Mesenchymal stem cell (in vitro differentiated cells and primary cell): ENCODE data around the gene PAX2.
"Not testable (repeated sequence)": the region's sequence is repeated elsewhere in the genome, so short reads cannot be mapped to it uniquely, and the experiment has no call there.

Source experiments
- DNase-seq: peaks from one replicate; pipeline ENCODE4 v3.0.0-alpha.2; 2013
- H2AFZ ChIP-seq: one replicate; pipeline ENCODE4 v1.6.1; 2013; ENCODE audit warnings: low read depth, mild to moderate bottlenecking, control low read depth, inconsistent platforms, low read length, moderate library complexity
- H2AK5ac ChIP-seq: 2 replicates; pipeline ENCODE4 v1.6.1; 2013; ENCODE audit warnings: low read length, moderate library complexity, mild to moderate bottlenecking, inconsistent platforms; ENCODE audit not compliant: severe bottlenecking
- H2BK120ac ChIP-seq: one replicate; pipeline ENCODE4 v1.6.1; 2013; ENCODE audit warnings: low read depth, mild to moderate bottlenecking, inconsistent platforms, low read length, moderate library complexity
- H2BK12ac ChIP-seq, 2 experiments: one replicate each; pipeline ENCODE4 v1.6.1; 2013; ENCODE audit warnings: inconsistent platforms in 2 of 2, low read length in 2 of 2, mild to moderate bottlenecking in 2 of 2, moderate library complexity in 2 of 2, control low read depth in 1 of 2
- H2BK15ac ChIP-seq: one replicate; pipeline ENCODE4 v1.6.1; 2013; ENCODE audit warnings: mild to moderate bottlenecking, low read depth, inconsistent platforms; ENCODE audit not compliant: poor library complexity, severe bottlenecking
- H2BK5ac ChIP-seq: 2 replicates; pipeline ENCODE4 v1.6.1; 2013; ENCODE audit warnings: low read depth, mild to moderate bottlenecking, low read length, control low read depth, inconsistent platforms; ENCODE audit not compliant: poor library complexity, severe bottlenecking
- H3K14ac ChIP-seq, 2 experiments: one replicate each; pipeline ENCODE4 v1.6.1; 2013; ENCODE audit warnings: inconsistent platforms in 2 of 2, low read length in 2 of 2, control low read depth in 1 of 2, mild to moderate bottlenecking in 1 of 2, moderate library complexity in 1 of 2
- H3K18ac ChIP-seq, 2 experiments: one replicate each; pipeline ENCODE4 v1.6.1; 2013; ENCODE audit warnings: inconsistent platforms in 2 of 2, low read length in 2 of 2, control low read depth in 1 of 2, low read depth in 1 of 2, mild to moderate bottlenecking in 1 of 2
- H3K23ac ChIP-seq, 2 experiments: one replicate each; pipeline ENCODE4 v1.6.1; 2013; ENCODE audit warnings: inconsistent platforms in 2 of 2, low read length in 2 of 2, mild to moderate bottlenecking in 2 of 2, moderate library complexity in 2 of 2, control low read depth in 1 of 2
- H3K27ac ChIP-seq: 2 replicates; pipeline ENCODE4 v1.5.1; 2013; ENCODE audit warnings: mild to moderate bottlenecking, moderate library complexity, low read length, control low read depth, inconsistent platforms; ENCODE audit not compliant: poor library complexity, severe bottlenecking
- H3K27me3 ChIP-seq, 2 experiments: 2 replicates each; pipeline versions ENCODE4 v1.6.1 to v1.7.0; 2013; ENCODE audit warnings: low read length in 2 of 2, mild to moderate bottlenecking in 2 of 2, moderate library complexity in 2 of 2, control low read depth in 1 of 2, inconsistent platforms in 1 of 2; ENCODE audit not compliant: control insufficient read depth in 1 of 2, insufficient read depth in 1 of 2
- H3K36me3 ChIP-seq, 2 experiments: 2 replicates each; pipeline versions ENCODE4 v1.6.1 to v1.7.0; 2013; ENCODE audit warnings: low read length in 2 of 2, control low read depth in 1 of 2, inconsistent platforms in 1 of 2, low read depth in 1 of 2, mild to moderate bottlenecking in 1 of 2; ENCODE audit not compliant: insufficient read depth in 2 of 2, control insufficient read depth in 1 of 2
- H3K4ac ChIP-seq, 2 experiments: one replicate each; pipeline ENCODE4 v1.6.1; 2013; ENCODE audit warnings: inconsistent platforms in 2 of 2, low read length in 2 of 2, mild to moderate bottlenecking in 2 of 2, moderate library complexity in 2 of 2, control low read depth in 1 of 2, low read depth in 1 of 2
- H3K4me1 ChIP-seq: 2 replicates; pipeline ENCODE4 v1.6.1; 2013; ENCODE audit warnings: low read depth, low read length, control low read depth; ENCODE audit not compliant: control insufficient read depth, insufficient read depth
- H3K4me2 ChIP-seq: 2 replicates; pipeline ENCODE4 v1.6.1; 2013; ENCODE audit warnings: low read length, mild to moderate bottlenecking, inconsistent platforms; ENCODE audit not compliant: poor library complexity, severe bottlenecking
- H3K4me3 ChIP-seq, 2 experiments: 2 replicates each; pipeline versions ENCODE4 v1.5.1 to v1.7.0; 2013; ENCODE audit warnings: low read length in 2 of 2, mild to moderate bottlenecking in 2 of 2, control low read depth in 1 of 2, low read depth in 1 of 2; ENCODE audit not compliant: insufficient read depth in 1 of 2
- H3K79me1 ChIP-seq: replicated peaks from 2 replicates; pipeline ENCODE4 v1.6.1; 2013; ENCODE audit warnings: mild to moderate bottlenecking, control low read depth, low read length, inconsistent platforms; ENCODE audit not compliant: poor library complexity, severe bottlenecking
- H3K9ac ChIP-seq: 2 replicates; pipeline ENCODE4 v1.7.0; 2013; ENCODE audit warnings: mild to moderate bottlenecking, low read length, moderate library complexity
- H3K9me3 ChIP-seq: 2 replicates; pipeline ENCODE4 v1.7.0; 2013; ENCODE audit warnings: mild to moderate bottlenecking, low read length; ENCODE audit not compliant: control insufficient read depth
- H4K8ac ChIP-seq: one replicate; pipeline ENCODE4 v1.6.1; 2013; ENCODE audit warnings: inconsistent platforms, mild to moderate bottlenecking, low read length, moderate library complexity
- H4K91ac ChIP-seq: one replicate; pipeline ENCODE4 v1.6.1; 2013; ENCODE audit warnings: mild to moderate bottlenecking, low read length, inconsistent platforms
- WGBS: methylation state at CpG from one replicate; pipeline ENCODE4 v1.1.7; 2013; ENCODE audit warnings: mixed read lengths; 5-methylcytosine and 5-hydroxymethylcytosine counted together

Gene PAX2

DNA sequence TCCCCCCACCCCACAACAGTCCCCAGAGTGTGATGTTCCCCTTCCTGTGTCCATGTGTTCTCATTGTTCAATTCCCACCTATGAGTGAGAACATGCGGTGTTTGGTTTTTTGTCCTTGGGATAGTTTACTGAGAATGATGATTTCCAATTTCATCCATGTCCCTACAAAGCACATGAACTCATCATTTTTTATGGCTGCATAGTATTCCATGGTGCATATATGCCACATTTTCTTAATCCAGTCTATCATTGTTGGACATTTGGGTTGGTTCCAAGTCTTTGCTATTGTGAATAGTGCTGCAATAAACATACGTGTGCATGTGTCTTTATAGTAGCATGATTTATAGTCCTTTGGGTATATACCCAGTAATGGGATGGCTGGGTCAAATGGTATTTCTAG is 43.7 kb upstream of the PAX2 start:
- not testable (repeated sequence) for H3K27ac ChIP-seq

DNA sequence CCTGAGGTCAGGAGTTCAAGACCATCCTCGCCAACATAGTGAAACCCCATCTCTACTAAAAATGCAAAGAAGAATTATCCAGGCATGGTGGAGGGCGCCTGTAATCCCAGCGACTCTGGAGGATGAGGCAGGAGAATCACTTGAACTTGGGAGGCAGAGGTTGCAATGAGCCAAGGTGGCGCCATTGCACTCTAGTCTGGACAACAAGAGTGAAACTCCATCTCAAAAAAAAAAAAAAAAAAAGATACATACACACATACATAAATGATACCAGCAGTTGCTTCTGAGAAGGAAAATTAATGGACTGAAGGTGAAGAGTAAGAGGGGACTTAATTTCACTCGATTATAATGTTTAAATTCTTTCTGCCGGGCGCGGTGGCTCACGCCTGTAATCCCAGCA is 40.2 kb upstream of the PAX2 start:
- H3K23ac ChIP-seq, result no peak overlapping the region
- no peak overlapping the region for H4K91ac ChIP-seq
- no peak overlapping the region for H3K18ac ChIP-seq
- H2AFZ ChIP-seq, result no peak overlapping the region
- H3K27ac ChIP-seq, result no peak overlapping the region
- no peak overlapping the region for H2BK5ac ChIP-seq
- 79% methylated on average over 8 of the region's 9 CpGs for WGBS
- H3K36me3 ChIP-seq, result no peaks in the 10 kb centered on the region
- no peak overlapping the region for H3K9ac ChIP-seq
- H2BK15ac ChIP-seq, result no peak overlapping the region
- H3K14ac ChIP-seq, result no peak overlapping the region
- no peaks in the 10 kb centered on the region for H3K79me1 ChIP-seq
- peaks cover 2% of the 10 kb centered on the region for H3K4me1 ChIP-seq
- H3K4ac ChIP-seq, result no peak overlapping the region
- H2BK120ac ChIP-seq, result no peak overlapping the region
- peaks cover 46 to 55% of the 10 kb centered on the region in 2 experiments for H3K27me3 ChIP-seq
- no peak overlapping the region for H3K4me3 ChIP-seq
- no peak overlapping the region for H3K4me2 ChIP-seq
- no peak for DNase-seq
- H2BK12ac ChIP-seq, result no peak overlapping the region
- no peak overlapping the region for H2AK5ac ChIP-seq
- H4K8ac ChIP-seq, result no peak overlapping the region
- H3K9me3 ChIP-seq, result no peaks in the 10 kb centered on the region

More for the DNA sequence above, 43.7 kb upstream of the PAX2 start:
- WGBS, result no CpG with 5 or more reads among the region's 2 CpGs
- H3K4me3 ChIP-seq, H2AFZ ChIP-seq, H3K14ac ChIP-seq, H3K9me3 ChIP-seq, H2BK15ac ChIP-seq, H3K23ac ChIP-seq, H3K9ac ChIP-seq, H3K18ac ChIP-seq, DNase-seq, H3K4me1 ChIP-seq, H4K8ac ChIP-seq, H2BK12ac ChIP-seq, H2BK5ac ChIP-seq, H3K36me3 ChIP-seq, H4K91ac ChIP-seq, H3K79me1 ChIP-seq, H3K4ac ChIP-seq, H2AK5ac ChIP-seq, H3K4me2 ChIP-seq, H2BK120ac ChIP-seq: not testable (repeated sequence)
- peaks cover 44 to 46% of the 10 kb centered on the region in 2 experiments for H3K27me3 ChIP-seq

DNA sequence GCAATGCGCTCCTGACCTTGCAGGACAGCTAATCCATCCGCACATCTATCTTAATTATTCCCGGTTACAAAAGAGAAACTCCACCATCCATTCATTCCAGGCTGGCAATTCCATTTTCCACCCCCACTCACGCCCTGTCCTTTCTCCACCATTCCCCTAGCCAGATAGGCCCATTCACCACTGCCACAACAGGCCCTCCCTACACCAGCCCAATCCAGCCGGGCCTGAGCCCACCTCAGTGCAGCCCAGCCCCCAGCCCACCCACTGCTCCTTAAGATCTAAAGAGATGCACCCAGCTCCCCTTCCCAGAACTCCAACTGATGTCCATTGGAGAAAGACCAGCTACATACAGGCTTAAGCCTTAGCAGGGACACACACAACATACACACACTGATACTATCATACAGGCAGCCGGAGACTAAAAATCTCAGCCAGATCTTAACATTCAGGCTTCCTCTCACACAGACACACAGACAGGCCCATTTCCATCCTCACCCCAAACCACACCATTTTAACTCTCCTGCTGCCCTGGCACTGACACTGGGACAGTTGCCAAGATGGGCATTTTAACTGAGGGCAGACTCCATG is 38.0 kb upstream of the PAX2 start:
- Histone ChIP-seq H3K9ac (no peak overlapping the region), H2BK15ac (no peak overlapping the region), H2BK5ac (no peak overlapping the region), H3K23ac (no peak overlapping the region), H3K4me3 (no peak overlapping the region), H3K4me1 (peaks cover 5% of the 10 kb centered on the region), H3K27me3 (peaks cover 58 to 66% of the 10 kb centered on the region in 2 experiments), H2AFZ (no peak overlapping the region), H3K9me3 (no peaks in the 10 kb centered on the region), H3K4me2 (no peak overlapping the region), H4K91ac (no peak overlapping the region), H2BK120ac (no peak overlapping the region), H3K27ac (no peak overlapping the region), H3K79me1 (no peaks in the 10 kb centered on the region), H3K14ac (no peak overlapping the region), H2BK12ac (no peak overlapping the region), H2AK5ac (no peak overlapping the region), H3K18ac (no peak overlapping the region), H3K4ac (no peak overlapping the region), H4K8ac (no peak overlapping the region), H3K36me3 (no peaks in the 10 kb centered on the region)
- no peak for DNase-seq
- 82% methylated on average over 6 of the region's 6 CpGs for WGBS

DNA sequence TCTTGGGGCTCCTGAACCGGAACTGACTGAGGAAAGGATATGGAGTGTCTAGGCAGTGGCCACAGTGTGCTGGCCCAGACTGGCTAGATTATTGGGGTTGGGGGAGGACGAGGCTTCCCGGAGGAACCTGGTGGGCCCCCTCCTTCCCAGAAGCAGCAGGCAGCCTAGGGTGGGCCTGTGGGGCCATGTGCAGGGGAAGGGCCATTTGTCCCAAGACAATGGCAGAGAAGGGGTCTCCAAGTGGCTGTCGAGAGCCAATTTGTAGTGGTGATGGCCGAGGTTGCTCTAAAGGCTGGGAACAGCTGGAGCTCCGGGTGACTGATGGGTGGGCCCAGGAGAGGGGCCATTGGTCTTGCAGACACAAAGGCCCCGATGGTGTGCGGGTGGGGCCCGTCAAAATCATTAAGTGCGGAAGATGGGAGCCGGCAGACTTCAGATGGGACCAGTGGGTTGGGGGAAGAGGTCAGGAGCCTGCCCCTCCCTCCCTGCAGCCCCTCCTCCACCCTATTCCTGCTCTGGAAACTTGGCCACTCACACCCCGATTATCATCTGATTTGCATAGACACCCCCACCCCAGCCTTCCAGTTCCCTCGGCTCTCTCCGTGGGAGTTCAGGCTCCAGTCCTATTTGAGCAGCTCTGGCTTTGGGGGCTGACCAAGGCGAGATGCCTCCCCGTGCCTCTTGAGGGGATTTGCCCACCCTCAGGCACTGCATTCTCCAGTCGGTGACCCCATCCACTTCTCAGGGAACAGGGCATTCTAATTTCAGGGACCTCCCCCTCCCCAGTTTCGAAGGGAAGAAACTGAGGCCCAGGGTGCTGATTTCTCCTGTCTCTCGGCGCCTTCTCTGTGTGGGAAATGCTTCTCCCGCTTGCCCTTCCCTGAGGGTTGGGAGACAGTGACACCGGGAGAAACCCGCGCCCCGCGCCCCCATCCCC is 36.0 kb upstream of the PAX2 start:
- Histone ChIP-seq H3K79me1 (no peaks in the 10 kb centered on the region), H2BK120ac (no peak overlapping the region), H3K18ac (no peak overlapping the region), H4K8ac (no peak overlapping the region), H2BK12ac (no peak overlapping the region), H3K4me1 (peaks cover 7% of the 10 kb centered on the region), H3K4ac (no peak overlapping the region), H2BK5ac (no peak overlapping the region), H3K9me3 (no peaks in the 10 kb centered on the region), H3K23ac (no peak overlapping the region), H3K9ac (no peak overlapping the region), H2BK15ac (no peak overlapping the region), H3K4me3 (no peak overlapping the region), H3K27ac (no peak overlapping the region), H3K27me3 (peaks cover 75 to 85% of the 10 kb centered on the region in 2 experiments), H3K4me2 (peak overlapping the region; percentile 27), H3K14ac (no peak overlapping the region), H2AFZ (no peak overlapping the region), H2AK5ac (no peak overlapping the region), H3K36me3 (no peaks in the 10 kb centered on the region), H4K91ac (no peak overlapping the region)
- 19% methylated on average over 25 of the region's 26 CpGs for WGBS
- no peak for DNase-seq
